Subcutaneous adipose tissue (tissue), 4 donors: ENCODE data around the gene APOL3. TPM values are rescaled to one million over a fixed set of nuclear protein-coding genes. Genes with fewer than 3 reads are reported as not detected.

Experiments used
- CTCF ChIP-seq: fragments of 450-650 bp; IDR thresholded peaks from one replicate; pipeline ENCODE4 v1.5.1; 2016; ENCODE audit warnings: low read depth, mild to moderate bottlenecking, control low read depth, antibody characterized with exemption, moderate library complexity
- total RNA-seq, 4 donors: library from RNA; depleted of rRNA; stranded (reverse); fragments of >200 nt; gene quantifications; one replicate each; pipeline ENCODE4 v1.1.0, GENCODE V29; 2016

Gene APOL3
- total RNA-seq, 4 donors from 2014 or later = 99.3 to 166 (median 121) TPM

- no peak for TF ChIP-seq CTCF
These were observed 11.4 kb upstream of the APOL3 start for GRCh38 chr22:36171941-36172340.

GRCh38 chr22:36166518-36167220 is 6.1 kb upstream of the APOL3 start:
- no peak for TF ChIP-seq CTCF

- no peak for TF ChIP-seq CTCF
These were observed 5.5 kb upstream of the APOL3 start for GRCh38 chr22:36166086-36166485.

- no peak for TF ChIP-seq CTCF
These were observed 4.6 kb upstream of the APOL3 start for GRCh38 chr22:36165141-36165540.

GRCh38 chr22:36164621-36165020 is 4.1 kb upstream of the APOL3 start:
- TF ChIP-seq CTCF = no peak

- no peak for TF ChIP-seq CTCF
These were observed 2.9 kb upstream of the APOL3 start for GRCh38 chr22:36163497-36163896.

- TF ChIP-seq CTCF = no peak
These were observed 1.8 kb upstream of the APOL3 start for GRCh38 chr22:36162127-36163034.
